Glutamatergic neuron (in vitro differentiated cells): ENCODE measurements around the gene PRKG2. TPM values are rescaled to one million over a fixed set of nuclear protein-coding genes. Genes with fewer than 3 reads are reported as not detected.

ENCODE experiments used
- DNase-seq: peaks from one replicate; pipeline ENCODE4 v3.0.0; 2022
- H3K27ac Mint-ChIP-seq: one replicate; pipeline ENCODE4 v1.8.0; 2020; ENCODE audit warnings: mild to moderate bottlenecking, mixed read lengths, inconsistent platforms; ENCODE audit not compliant: unreplicated experiment
- H3K27me3 Mint-ChIP-seq: one replicate; pipeline ENCODE4 v1.8.0; 2020; ENCODE audit warnings: mild to moderate bottlenecking, moderate library complexity, mixed read lengths, inconsistent platforms; ENCODE audit not compliant: unreplicated experiment
- H3K36me3 Mint-ChIP-seq: one replicate; pipeline ENCODE4 v1.8.0; 2020; ENCODE audit warnings: mild to moderate bottlenecking, mixed read lengths, inconsistent platforms; ENCODE audit not compliant: unreplicated experiment
- H3K4me1 Mint-ChIP-seq: one replicate; pipeline ENCODE4 v1.8.0; 2020; ENCODE audit warnings: mild to moderate bottlenecking, low read depth, mixed read lengths, inconsistent platforms; ENCODE audit not compliant: unreplicated experiment
- H3K4me3 Mint-ChIP-seq: one replicate; pipeline ENCODE4 v1.8.0; 2020; ENCODE audit warnings: mild to moderate bottlenecking, mixed read lengths, inconsistent platforms; ENCODE audit not compliant: unreplicated experiment
- H3K9me3 Mint-ChIP-seq: one replicate; pipeline ENCODE4 v1.8.0; 2020; ENCODE audit warnings: mild to moderate bottlenecking, moderate library complexity, mixed read lengths, inconsistent platforms; ENCODE audit not compliant: unreplicated experiment
- total RNA-seq: library from RNA; stranded (reverse); fragmentation: NEBNext Ultra II Directional; extraction: Animal tissue kit (Norgen Biotek cat#: 25700); gene quantifications from one replicate; pipeline ENCODE4 v1.2.1, GENCODE V29; 2021; ENCODE audit not compliant: unreplicated experiment
- TF ChIP-seq, protein P1 (sequence below): fragments of 200-600 bp; sonication (generic); IDR thresholded peaks from one replicate; pipeline ENCODE4 v1.5.0; 2021; ENCODE audit not compliant: partially characterized antibody, unreplicated experiment

PRKG2 gene
- total RNA-seq, 1 donor from 2014 or later = 29.7 TPM

DNA sequence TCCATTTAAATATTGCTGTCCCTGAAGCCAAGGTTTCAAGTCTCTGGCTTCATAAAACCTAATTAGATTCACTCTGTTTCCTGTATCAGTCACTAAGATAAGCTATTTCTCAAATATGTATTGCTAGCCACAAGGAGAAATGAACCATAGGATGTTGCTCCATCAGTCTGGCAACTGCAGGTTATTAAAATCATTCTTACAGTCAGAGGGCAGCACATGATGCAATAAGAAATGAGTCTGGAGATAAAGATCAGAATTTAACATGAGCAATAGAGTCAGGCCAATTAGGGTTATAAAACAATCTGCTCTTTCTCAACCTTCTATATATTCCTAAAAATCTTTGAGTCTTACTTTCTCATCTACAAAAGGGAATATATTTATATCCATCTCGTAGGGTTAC lies 7.2 kb downstream of the PRKG2 start:
- no peak for DNase-seq
- peaks cover 11% of the 10 kb centered on the region for H3K4me1 Mint-ChIP-seq
- no peak overlapping the region for H3K27ac Mint-ChIP-seq
- H3K27me3 Mint-ChIP-seq = no peaks in the 10 kb centered on the region
- peaks cover 5% of the 10 kb centered on the region for H3K9me3 Mint-ChIP-seq
- no peak overlapping the region for H3K4me3 Mint-ChIP-seq
- peaks cover 10% of the 10 kb centered on the region for H3K36me3 Mint-ChIP-seq
- TF ChIP-seq, protein P1, sequence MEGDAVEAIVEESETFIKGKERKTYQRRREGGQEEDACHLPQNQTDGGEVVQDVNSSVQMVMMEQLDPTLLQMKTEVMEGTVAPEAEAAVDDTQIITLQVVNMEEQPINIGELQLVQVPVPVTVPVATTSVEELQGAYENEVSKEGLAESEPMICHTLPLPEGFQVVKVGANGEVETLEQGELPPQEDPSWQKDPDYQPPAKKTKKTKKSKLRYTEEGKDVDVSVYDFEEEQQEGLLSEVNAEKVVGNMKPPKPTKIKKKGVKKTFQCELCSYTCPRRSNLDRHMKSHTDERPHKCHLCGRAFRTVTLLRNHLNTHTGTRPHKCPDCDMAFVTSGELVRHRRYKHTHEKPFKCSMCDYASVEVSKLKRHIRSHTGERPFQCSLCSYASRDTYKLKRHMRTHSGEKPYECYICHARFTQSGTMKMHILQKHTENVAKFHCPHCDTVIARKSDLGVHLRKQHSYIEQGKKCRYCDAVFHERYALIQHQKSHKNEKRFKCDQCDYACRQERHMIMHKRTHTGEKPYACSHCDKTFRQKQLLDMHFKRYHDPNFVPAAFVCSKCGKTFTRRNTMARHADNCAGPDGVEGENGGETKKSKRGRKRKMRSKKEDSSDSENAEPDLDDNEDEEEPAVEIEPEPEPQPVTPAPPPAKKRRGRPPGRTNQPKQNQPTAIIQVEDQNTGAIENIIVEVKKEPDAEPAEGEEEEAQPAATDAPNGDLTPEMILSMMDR = no peak

DNA sequence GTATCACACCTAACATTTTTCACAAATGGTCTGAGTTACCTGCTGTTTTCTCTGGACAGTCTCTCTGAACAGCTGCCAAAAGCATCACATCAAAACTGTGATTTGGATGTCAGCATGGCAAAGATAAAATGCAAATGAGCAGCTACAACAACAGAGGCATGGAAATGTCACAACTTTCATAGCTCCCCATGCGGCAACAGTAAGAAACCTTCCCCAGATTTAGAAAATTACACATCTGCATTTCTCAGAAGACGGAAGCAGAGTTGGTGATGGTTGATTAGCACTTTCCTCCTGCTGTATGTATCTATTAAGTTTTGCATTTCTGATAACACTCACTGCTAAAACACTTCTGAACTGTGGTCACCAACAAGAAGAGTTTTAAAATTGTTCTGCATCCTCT lies 9.7 kb downstream of the PRKG2 start:
- H3K36me3 Mint-ChIP-seq = peaks cover 8% of the 10 kb centered on the region
- no peak overlapping the region for H3K4me3 Mint-ChIP-seq
- peaks cover 5% of the 10 kb centered on the region for H3K9me3 Mint-ChIP-seq
- H3K27me3 Mint-ChIP-seq = no peaks in the 10 kb centered on the region
- H3K4me1 Mint-ChIP-seq = peaks cover 12% of the 10 kb centered on the region
- TF ChIP-seq, protein P1 = no peak
- H3K27ac Mint-ChIP-seq = no peak overlapping the region
- no peak for DNase-seq

DNA sequence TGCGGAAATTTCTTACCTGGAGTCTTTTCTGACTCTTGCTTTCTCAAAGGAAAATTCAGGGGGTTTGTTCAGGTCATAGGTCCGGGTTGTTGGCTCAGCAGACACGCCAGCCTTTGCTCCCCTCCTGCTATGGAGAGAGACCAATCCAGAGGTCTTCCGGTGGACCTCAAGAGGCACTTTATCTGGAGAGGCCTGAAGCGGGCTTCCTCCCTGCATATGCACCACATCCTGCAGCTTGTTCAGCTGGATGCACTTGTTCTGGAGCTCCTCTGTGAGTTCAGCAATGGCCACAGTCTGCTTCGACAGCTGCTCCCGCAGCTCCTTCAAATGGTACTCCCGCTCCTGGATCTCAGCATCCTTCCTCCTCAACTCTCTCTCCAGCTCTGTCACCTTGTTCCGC lies 10.5 kb downstream of the PRKG2 start:
- no peak overlapping the region for H3K4me3 Mint-ChIP-seq
- no peaks in the 10 kb centered on the region for H3K27me3 Mint-ChIP-seq
- H3K4me1 Mint-ChIP-seq = peaks cover 10% of the 10 kb centered on the region
- no peak for DNase-seq
- TF ChIP-seq, protein P1 = no peak
- H3K9me3 Mint-ChIP-seq = peaks cover 5% of the 10 kb centered on the region
- H3K36me3 Mint-ChIP-seq = peaks cover 1% of the 10 kb centered on the region
- no peak overlapping the region for H3K27ac Mint-ChIP-seq

DNA sequence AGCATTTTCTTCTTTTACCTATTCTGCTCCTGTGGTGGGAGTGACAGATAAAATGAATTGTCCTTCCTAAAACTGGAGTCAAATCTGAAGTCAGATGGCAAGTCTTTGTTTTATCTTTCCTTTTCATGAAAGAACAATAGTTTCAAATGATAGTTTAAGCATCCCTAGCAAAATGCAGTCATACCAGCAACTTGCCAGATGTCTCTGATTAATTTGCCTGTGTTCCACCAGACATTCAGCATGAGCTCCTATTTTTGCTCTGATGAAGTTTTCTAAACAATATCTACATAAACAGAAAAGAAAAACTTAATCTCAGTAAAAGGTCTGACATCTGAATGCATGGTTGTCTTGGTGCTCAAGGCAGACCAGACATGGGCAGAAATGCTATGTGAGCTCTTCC lies 15.2 kb downstream of the PRKG2 start:
- Mint-ChIP-seq H3K36me3 (no peaks in the 10 kb centered on the region), H3K4me1 (peaks cover 4% of the 10 kb centered on the region), H3K27ac (no peak overlapping the region), H3K4me3 (no peak overlapping the region), H3K9me3 (no peaks in the 10 kb centered on the region), H3K27me3 (no peaks in the 10 kb centered on the region)
- TF ChIP-seq, protein P1 = no peak
- DNase-seq = no peak

DNA sequence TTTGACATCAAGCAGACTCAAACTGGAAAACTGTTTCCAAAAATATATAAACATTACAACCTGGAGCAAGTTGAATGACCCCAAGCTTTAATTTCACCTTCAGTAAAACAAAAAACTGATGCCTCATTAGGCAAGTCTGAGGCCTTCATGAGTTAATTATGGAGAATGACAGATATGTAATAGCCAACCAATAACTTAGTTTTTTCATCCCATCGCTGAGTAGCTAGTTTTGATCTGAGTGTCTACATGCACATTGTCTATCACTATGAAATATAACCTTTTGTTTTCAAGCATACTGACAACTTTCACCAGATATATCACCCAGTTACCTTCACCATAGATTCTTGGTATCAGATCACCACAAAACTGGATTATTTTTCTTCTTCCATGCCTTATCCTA lies 16.4 kb downstream of the PRKG2 start:
- Mint-ChIP-seq H3K27ac (no peak overlapping the region), H3K4me1 (peaks cover 1% of the 10 kb centered on the region), H3K27me3 (no peaks in the 10 kb centered on the region), H3K9me3 (no peaks in the 10 kb centered on the region), H3K36me3 (no peaks in the 10 kb centered on the region), H3K4me3 (no peak overlapping the region)
- DNase-seq = no peak
- TF ChIP-seq, protein P1 = no peak
